HG02798 (cell line): ENCODE results near the gene PRKAG2.
"Not testable (repeated sequence)": the region's sequence is repeated elsewhere in the genome, so short reads cannot be mapped to it uniquely, and the experiment has no call there.

Experiments
- ATAC-seq: cut with Tn5 transposase; IDR thresholded peaks from one replicate; pipeline ENCODE4 v1.9.1; 2021; ENCODE audit warnings: mild to moderate bottlenecking; ENCODE audit not compliant: unreplicated experiment, poor library complexity

PRKAG2 gene

DNA sequence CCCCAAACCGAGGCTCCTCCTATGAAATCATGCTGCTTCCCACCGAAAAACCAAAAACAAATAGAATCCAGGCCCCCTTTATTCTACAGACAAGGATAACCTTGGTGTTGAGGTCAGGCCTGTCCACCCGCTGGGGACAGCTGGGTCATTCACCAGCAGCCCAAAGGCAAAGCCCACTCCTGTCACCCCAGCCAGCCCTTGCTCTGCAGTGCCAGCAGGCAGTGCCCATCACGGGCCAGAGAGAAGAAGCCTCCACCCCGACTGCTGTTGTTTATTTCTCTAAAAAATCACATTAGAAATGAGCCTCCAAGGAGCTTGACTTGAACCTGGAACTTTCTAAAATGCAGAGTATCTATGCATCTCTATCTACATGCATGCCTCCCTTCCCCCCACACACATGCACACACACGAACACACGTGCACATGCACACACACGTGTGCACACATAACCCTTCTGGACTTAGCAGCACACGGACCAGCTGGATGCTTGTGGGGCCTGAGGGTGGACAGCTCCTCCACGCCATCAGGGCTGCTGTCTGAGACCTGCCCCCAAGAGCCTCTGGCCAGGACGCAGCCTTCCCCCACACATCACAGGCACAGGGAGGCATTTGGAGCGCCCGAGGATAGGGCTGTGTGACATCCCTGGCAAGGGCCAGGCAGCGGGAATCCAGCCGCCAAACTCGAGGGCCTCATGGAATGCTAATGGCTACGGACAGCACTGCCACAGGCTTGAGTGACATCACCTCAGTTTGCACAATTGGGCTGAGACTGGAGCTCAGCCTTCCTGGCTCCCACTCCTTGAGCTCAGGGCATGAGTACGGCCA, 22.8 kb downstream of the PRKAG2 start:
- ATAC-seq = no peak

DNA sequence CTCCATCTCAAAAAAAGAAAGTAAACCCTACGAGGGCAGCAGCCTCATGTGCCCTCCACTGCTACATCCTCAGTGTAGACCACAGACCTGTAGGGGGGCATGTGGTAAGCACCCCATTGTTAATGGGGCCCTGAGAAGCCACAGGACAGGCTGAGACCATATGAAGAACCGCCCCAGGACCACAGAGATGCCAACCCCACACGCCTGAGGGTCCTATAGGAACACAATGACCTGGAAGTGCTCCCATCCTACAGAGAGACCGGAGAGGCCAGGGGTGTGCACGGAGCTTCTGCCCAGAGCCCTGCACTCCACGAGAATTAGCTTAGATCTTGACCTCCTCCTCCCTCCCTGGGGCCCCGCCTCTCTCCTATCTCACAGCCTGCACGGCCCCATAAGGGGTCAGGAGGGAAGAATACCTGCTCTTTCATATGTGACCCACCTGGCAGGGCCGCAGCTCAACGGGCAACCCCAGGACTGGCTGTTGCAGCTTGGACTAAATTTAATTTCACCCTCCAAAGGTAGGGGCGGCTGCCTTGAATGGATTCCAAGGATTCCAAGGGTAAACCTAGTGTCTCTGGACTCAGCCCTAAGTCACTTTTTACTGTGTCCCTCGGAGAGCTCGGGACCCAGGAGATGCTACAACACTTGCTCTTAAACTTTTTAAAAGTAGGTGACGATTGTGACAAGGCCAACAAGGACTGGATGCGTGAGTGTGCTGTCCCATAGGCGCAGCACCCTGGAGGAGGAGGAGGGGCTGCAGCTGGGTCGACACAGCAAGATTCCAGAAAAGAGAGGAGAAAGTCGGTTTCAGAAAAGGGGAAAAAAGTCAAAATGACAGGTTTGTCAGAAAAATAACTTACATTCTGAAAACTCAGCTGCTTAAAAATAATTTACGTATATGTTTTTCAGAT, 24.2 kb downstream of the PRKAG2 start:
- ATAC-seq = no peak

DNA sequence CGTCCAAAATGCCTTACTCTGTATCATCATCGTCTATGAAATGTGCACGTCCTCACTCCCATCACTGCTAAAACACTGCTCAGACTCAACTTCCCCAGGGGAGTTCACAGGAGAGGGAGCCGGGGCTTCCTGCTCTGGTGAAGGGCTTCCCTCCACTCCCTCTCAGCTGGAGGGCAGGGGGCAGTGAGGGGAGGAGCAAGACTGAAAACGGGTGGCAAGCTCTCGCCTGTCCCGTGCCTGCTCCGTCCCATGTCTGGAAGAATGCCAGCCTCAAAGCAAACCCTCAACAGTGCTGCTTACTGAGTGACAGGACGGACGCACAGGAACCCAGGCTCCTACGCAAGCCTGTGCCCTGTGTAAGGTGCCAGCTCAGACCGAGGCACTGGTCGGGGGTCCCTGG, 25.1 kb downstream of the PRKAG2 start:
- no peak for ATAC-seq

DNA sequence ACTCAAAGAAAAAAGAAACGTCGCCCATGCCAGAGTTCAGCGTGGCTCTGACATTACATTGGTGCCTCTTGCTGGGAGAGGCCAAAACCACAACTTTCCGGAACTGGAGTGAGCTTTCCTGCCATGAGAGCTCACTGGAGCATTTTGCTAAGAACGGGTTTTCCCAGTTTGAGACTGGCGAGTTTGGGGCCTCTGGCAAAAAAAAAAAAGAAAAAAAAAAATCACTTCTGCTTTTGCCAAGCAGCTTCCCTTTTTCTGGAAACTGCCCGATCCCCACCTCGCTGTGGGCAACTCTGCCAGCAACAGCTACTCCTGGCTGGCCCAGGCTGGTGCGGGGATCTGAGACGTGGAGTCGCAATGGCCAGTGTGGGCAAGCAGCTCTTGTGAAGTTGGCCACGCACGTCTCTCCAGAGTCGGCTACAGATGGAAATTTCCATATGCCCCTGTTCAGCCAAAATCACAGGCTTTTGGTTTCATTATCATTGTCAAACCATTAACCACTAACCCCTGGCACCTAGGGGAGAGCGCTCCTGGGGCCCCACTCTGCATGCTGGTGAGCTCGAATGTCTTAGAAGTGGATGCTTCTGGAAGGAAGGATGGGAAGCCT, 25.7 kb downstream of the PRKAG2 start:
- ATAC-seq = no peak

DNA sequence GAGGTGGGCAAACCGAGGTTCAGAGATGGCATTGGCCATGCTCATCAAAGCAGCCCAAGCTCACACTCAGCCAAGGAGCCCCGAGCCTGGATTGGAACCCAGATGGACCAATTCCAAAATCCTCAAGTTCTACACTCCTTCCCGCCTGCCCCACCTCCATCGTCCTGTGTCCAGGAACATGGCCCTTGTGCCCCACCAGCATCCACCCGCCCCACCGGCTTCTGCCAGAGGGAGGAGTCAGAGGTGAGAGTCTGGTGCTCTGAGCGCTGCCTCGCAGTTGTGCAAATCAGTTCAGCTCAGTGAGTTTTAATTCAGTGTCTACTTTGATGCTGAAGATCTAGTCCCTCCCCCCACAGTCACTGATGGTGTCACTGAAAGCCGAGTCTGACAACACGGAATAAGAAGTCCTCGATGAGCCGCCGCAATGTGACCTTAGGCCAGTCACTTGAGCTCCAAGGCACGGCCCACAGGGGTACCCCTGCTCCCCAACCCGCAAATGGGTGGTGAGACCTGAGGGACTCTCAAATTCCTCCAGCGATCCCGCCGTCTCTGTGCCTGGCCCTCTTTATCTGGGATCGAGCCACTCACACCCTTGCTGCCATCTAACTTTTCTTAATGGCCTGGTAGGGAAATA, 26.3 kb downstream of the PRKAG2 start:
- no peak for ATAC-seq

DNA sequence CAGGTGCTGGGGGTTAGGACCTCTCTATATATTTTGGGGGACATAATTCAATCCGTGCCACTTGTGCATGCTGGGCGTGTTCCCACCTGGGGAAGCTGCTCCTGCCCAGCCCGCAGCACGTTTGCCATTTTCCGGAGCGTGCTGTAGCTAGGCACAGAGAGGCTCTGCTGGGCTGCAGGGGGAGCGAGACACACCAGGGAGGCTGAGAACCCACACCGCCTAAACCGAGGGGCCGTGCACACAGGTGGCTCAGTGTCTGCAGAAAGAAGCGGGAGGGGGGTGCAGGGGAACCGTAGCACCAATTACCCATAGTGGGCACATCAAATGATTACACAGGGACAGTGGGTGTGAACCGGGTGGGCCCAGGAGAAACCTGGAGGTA, 27.0 kb downstream of the PRKAG2 start:
- no peak for ATAC-seq

DNA sequence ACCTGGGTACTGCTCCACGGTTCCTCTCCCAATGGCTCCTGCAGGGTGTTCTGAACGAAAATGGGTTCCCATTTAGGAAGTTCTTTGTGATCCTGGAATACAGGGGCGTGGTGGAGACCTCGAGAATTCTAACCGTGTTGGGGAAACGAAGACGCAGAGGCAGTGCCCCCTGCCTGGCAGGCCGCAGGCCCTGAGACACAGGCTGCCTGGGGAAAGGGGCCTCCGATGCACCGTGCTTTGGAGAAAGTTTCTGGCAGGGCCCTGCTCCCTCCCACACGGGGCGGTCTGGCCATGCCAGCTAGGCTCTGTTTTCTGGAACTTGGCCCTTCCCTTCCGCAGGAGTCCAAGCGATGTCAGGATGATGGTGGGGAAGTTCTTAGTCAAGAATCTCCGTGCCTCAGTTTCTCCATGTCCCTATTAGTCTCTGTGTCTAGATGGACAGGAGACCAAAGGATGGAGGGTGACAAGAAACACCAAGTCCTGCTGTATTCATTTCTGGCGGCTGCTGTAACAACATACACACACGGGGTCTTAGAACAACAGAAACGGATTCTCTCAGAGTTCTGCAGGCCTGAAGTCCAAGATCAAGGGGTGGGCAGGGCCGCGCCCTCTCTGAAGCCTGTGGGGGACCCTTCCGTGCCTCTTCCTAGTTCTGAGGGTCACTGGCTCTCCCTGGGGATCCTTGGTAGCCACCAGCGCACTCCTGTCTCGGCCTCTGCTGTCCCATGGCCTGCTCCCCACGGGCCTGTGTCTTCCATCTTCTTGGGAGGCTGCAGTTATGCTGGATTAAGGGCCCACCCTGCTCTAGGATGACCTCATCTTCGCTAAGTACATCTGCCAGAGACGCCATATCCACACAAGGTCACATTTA, 27.7 kb downstream of the PRKAG2 start:
- ATAC-seq = no peak

DNA sequence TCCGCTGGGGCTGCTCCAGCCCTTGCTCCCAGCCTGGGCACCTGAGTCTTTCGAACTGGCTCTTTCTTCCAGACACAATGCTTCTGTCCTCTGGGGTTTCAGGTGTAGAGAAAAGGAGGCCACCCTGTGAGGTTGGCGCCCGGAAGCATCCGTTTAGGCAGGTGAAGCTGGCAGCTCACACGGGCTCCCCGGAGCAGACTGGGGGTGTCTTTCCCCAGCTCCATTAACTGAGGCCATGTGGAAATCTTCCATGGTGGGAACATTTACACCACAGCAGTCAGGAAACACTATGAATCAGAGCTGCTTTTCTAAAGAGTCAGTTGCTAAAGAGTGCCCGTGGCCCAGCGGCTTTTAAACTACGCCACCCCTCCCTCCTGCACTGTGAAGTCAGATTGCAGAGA, 29.2 kb downstream of the PRKAG2 start:
- ATAC-seq = no peak

DNA sequence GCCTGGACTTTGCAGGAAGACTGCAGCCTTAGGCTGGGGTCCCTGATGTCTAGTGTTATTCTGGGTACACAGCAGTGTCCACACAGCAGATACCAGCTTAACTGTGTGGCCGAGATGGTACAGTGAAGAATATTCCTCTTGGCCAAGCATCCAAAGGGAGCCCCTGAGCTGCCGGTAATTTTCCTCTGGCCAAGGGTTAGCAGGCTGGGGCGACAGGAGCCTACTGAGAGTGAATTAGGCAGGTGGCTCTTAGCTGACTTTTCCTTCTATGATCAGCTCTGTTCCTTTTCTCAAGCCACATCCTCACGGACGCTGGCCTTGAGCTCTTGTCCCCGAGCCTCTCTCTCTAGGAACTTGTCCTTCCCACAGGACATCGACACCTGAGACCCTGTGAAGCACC, 29.8 kb downstream of the PRKAG2 start:
- no peak for ATAC-seq

DNA sequence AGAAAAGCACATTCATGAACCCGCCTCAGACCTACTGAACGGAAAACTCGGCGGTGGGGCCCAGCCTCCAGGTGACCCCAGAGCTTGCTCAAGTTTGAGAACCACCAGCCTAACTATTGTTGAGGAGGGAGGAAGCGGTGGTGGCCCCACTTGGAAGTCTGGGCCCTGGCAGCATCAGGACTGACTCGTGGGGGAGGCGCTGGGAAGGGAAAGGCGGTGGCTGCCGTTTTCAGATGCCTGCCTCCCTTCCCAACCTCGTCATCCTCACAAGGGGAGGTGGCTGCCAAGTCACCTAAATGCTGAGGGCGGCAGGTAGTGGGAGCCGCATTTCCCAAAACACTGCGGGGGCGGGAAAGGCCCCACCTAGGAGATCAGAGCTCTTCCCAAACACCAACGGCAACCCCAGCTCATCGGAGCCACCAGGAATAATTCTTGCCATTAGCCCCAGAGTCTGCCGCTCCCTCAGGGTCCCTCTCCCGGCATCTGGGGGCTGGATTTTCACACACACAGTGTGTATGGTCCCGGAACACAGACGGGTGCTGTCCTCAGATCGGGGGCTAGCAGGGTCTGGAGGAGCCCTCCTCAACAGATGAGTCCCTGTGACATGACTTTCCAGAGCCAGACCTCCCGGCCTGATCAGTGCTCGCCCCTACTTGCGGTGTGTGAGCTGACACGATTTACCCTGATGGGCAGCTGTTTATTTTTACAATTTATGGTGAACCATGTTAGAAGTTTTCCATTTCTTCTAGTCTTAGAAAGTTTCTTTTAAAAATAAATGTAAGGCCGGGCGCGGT, 31.3 kb downstream of the PRKAG2 start:
- no peak for ATAC-seq

DNA sequence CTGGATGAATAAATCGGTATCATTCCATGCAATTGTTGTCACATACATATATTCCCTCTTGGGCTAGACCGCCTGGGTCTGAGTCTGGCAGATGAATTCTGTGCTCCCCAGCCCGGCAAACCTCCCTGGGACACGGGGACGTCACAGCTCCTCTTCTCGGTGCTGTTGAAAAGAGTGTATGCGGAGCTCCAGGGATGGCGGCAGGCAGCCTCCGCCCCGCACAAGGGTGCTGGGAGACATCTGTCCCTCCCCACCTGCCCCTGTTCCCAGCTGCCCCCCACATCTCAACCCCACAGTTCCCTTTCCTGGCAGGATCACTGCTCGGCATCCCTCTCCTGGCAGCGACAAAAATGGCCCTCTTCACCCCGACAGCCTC, 32.1 kb downstream of the PRKAG2 start:
- ATAC-seq = no peak

DNA sequence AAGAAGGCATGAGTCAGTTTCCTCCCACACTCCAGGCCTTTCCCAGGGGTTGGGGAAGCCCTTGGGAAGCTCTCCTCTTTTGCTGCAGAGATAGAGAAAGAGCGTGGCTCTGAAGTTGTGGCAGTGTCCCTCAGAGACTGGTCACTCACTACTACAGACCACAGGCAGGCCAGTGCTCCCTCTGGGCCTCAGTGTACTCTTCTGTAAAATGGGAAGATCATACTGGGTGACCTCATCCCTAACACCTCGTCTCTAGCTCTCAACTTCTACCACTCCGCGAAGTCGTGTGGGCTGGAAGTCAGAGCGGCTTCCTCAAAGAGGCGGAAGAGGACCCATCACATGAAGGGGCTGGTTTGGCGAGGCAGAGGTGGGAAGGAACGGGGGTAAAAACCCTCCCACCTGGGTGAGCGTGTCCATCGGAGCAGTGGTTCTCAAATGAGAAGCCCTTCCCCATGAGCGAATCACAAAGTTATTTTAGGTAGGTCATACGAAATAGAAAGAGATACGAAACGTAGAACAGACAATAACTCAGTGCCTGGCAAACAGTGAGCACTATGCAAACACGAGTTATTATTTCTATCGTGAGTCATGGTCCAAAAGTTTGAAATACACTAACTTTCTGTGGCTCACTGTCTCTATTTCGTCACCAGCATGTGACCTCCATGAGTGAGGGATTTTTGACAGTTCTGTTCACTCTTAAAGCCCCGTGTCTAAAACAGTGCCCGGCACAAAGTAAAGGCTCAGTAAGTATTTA, 32.7 kb downstream of the PRKAG2 start:
- peak; percentile 33 for ATAC-seq

DNA sequence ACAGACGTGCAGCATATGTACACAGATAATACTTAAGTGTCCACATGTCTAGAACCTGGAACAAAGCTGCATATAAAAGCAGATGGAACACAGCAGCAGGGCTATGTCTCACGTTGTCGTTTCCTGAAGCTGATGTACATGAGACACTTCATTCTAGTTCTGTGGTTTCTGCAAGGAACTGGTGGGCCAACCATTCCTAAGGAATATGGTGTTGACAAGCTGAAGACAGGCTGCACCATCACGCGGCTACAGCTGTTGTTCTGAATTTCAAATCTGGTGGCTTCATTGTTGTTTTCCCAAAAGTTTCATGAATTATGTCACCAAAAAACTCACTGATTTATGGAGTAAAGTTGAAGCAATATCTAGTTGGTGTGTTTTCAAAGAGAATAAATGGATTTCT, 33.7 kb downstream of the PRKAG2 start:
- no peak for ATAC-seq

DNA sequence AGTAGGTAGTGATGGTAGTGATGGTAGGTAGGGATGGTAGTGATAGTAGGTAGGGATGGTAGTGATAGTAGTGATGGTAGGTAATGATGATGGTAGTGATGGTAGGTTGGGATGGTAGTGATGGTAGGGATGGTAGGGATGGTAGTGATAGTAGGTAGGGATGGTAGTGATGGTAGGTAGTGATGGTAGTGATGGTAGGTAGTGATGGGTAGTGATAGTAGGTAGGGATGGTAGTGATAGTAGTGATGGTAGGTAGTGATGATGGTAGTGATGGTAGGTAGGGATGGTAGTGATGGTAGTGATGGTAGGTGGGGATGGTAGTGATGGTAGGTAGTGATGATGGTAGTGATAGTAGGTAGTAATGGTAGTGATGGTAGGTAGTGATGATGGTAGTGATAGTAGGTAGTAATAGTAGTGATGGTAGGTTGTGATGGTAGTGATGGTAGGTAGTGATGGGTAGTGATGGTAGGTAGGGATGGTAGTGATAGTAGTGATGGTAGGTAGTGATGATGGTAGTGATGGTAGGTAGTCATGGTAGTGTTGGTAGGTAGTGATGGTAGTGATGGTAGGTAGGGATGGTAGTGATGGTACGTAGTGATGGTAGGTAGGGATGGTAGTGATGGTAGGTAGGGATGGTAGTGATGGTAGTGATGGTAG, 35.4 kb downstream of the PRKAG2 start:
- not testable (repeated sequence) for ATAC-seq

DNA sequence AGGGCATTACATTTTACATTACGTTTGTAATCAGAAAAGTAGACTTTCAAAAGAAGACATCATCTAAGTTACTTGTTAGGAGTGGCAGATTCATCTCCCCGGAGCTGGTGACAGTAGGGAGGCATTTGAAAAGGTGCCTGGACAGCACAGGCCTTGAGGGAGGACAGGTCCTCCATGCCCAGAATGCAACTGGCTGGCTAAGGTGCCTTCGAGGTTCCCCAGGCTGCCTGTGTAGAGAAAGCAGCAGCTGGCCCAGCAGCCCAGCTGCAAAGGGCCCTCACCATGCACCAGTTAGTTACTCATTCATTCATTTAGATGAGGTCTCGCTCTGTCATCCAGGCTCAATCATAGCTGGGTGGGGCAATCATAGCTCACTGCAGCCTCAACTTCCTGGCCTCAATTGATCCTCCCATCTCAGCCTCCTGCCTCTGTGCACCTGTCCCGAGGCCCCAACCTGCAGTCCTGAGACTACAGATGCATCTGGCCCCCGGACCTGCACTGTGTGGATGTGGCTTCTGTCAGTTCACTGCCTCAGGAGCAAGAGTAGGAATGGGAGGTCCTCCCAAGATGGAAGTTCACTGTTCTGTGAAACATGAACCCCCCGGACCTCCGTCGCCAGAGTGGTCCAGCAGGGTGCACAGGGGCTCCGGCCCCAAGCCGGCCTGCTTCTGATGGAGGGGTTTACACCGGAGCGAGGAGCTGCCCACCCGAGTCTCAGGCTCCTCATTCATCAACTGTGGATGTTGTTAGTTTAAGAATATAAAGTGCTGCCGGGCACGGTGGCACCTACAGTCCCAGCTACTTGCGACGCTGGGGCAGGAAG, 36.6 kb downstream of the PRKAG2 start:
- no peak for ATAC-seq

DNA sequence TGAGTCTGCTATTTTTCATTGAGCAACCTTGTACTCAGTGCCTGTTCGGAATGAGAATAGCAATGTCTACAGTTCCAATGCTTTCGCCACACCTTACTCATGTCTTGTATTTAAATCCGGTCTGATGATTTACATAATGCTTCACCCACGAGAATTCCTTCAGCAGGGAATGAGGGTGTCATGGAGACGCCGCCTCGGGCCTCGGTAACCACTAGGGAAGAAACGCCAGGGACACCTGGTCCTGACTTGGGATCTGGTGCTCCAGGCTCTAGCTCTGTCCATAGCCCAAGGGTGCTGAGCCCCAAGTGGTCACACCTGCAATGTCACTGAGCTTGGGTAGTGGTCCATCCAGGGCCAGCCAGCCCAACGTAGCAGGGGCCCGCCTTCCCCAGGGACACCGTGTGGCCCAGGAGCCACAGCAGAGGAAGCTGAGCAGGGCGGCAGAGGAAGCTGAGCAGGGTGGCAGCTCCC, 37.4 kb downstream of the PRKAG2 start:
- no peak for ATAC-seq

DNA sequence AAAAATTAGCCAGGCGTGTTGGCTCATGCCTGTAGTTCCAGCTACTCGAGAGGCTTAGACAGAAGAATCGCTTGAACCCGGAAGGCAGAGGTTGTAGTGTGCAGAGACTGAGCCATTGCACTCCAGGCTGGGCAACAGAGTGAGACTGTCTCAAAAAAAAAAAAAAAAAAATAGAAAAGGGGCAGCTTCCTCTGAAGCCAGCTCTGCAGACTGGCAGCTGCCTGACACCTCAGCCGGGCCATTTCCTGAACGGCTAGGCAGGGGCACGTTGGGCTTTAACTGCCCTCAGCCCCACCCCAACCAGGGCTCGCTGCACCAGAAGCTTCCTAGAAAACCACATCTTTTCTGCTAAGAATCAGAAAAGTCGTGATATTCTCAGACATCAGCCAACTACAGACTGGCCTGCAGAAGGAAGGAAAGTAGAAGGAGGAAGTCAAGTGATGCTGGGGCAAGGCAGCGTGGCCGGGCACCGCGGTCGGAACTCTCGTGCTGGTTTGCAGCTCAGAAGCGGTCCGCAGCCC, 38.0 kb downstream of the PRKAG2 start:
- peak; percentile 60 for ATAC-seq
